Mucosa of rectum (tissue), 2 donors: ENCODE results near the gene ASB16.
A peak's percentile ranks its signal among the peaks of the same experiment; 100 is the strongest.

Source experiments
- H3K27ac ChIP-seq, 2 donors: one replicate each; pipeline ENCODE4 v1.7.0; 2013; ENCODE audit warnings: inconsistent platforms in 2 of 2, low read depth in 2 of 2, low read length in 2 of 2
- H3K27me3 ChIP-seq, 2 donors: one replicate each; pipeline ENCODE4 v1.7.0; 2013; ENCODE audit warnings: low read length in 2 of 2; ENCODE audit not compliant: control insufficient read depth in 2 of 2, insufficient read depth in 2 of 2
- H3K36me3 ChIP-seq, 2 donors: one replicate each; pipeline ENCODE4 v1.7.0; 2013; ENCODE audit warnings: low read length in 2 of 2; ENCODE audit not compliant: control insufficient read depth in 2 of 2, insufficient read depth in 2 of 2
- H3K4me1 ChIP-seq, 2 donors: one replicate each; pipeline ENCODE4 v1.7.0; 2013; ENCODE audit warnings: low read length in 2 of 2, mild to moderate bottlenecking in 1 of 2; ENCODE audit not compliant: control insufficient read depth in 2 of 2, insufficient read depth in 2 of 2
- H3K4me3 ChIP-seq, 2 donors: one replicate each; pipeline ENCODE4 v1.7.0; 2013; ENCODE audit warnings: low read length in 2 of 2
- H3K9ac ChIP-seq, 2 donors: one replicate each; pipeline ENCODE4 v1.7.0; 2013; ENCODE audit warnings: low read length in 2 of 2, low read depth in 1 of 2, mild to moderate bottlenecking in 1 of 2
- H3K9me3 ChIP-seq, 2 donors: one replicate each; pipeline ENCODE4 v1.7.0; 2013; ENCODE audit warnings: low read length in 2 of 2; ENCODE audit not compliant: control insufficient read depth in 2 of 2
- donor health status: healthy.
- donor health status: Normal muscosa, but diverticular disease.

ASB16 gene

GRCh38 chr17:44176257-44176656, 5.8 kb downstream of the ASB16 start:
- Histone ChIP-seq H3K9ac (no peak overlapping the region), H3K4me3 (no peak overlapping the region), H3K27me3 (no peaks in the 10 kb centered on the region), H3K9me3 (no peaks in the 10 kb centered on the region), H3K36me3 (peaks cover 3 to 7% of the 10 kb centered on the region in 2 donors), H3K27ac (no peak overlapping the region), H3K4me1 (no peaks in the 10 kb centered on the region)

DNA sequence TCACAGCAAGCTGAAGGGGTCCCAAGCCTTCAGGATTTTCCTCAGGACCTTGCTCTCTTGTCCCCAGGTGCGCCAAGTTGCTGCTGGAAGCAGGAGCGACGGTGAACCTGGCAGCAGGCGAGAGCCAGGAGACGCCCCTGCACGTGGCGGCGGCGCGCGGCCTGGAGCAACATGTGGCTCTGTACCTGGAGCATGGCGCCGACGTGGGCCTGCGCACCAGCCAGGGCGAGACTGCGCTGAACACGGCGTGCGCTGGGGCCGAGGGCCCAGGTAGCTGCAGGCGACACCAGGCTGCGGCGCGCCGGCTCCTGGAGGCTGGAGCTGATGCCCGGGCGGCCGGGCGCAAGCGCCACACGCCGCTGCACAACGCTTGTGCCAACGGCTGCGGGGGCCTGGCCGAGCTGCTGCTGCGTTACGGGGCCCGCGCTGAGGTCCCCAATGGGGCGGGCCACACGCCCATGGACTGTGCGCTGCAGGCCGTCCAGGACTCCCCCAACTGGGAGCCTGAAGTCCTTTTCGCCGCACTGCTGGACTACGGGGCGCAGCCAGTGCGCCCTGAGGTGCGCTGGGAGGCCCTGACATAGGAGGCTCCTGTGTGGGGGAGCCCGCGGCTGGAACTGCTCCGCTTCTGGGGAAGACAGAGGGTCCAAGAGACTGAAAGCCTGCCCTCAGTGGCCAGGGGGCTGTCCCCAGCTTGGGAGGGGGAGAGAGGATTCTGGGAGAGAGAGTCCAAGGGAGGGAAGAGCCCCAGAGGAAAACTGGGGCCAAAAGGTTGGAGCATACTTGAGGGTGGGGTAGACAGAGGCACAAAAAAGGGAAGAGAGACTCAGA, 6.4 kb downstream of the ASB16 start:
- no peak overlapping the region for H3K27ac ChIP-seq
- H3K4me3 ChIP-seq = no peak overlapping the region
- no peaks in the 10 kb centered on the region for H3K4me1 ChIP-seq
- no peak overlapping the region for H3K9ac ChIP-seq
- H3K9me3 ChIP-seq = no peaks in the 10 kb centered on the region
- H3K36me3 ChIP-seq = peaks cover 3 to 12% of the 10 kb centered on the region in 2 donors
- no peaks in the 10 kb centered on the region for H3K27me3 ChIP-seq

DNA sequence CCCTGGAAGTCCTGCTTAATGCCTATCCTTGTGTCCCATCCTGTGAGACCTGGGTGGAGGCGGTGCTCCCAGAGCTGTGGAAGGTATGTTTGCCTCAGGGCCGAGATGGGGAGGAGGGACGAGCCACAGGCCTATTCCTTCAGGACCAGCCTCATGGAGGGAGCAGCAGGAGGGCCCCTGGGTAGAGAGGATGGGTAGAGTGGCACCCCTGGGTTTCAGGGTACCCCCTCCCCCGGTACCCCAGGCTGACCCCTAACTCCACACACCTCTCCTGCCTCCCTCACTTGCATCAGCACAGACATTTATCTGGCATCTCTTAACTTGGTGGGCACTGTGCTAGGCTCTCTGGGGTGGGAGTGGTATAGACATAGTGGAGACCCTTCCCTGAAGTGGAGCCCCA, 7.1 kb downstream of the ASB16 start:
- Histone ChIP-seq H3K27me3 (no peaks in the 10 kb centered on the region), H3K27ac (no peak overlapping the region), H3K9me3 (no peaks in the 10 kb centered on the region), H3K36me3 (peaks cover 8 to 18% of the 10 kb centered on the region in 2 donors), H3K4me1 (no peaks in the 10 kb centered on the region), H3K9ac (no peak overlapping the region), H3K4me3 (no peak overlapping the region)

DNA sequence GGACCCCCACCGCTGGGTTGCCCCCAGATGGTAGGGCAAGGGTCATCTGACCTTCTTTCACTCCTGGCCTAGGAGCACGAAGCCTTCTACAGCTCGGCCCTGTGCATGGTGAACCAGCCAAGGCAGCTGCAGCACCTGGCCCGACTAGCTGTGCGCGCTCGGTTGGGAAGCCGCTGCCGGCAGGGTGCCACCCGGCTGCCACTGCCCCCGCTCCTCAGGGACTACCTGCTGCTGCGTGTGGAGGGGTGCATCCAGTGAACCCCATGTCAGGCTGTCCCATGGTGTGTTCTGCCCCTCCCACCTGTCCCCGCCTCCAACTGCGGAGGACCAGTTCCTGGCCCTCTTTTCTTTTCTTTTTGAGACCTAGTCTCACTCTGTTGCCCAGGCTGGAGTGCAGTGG, 7.6 kb downstream of the ASB16 start:
- peaks cover 8 to 18% of the 10 kb centered on the region in 2 donors for H3K36me3 ChIP-seq

GRCh38 chr17:44183024-44183423, 12.5 kb downstream of the ASB16 start:
- Histone ChIP-seq H3K4me3 (no peak overlapping the region), H3K4me1 (peaks cover 10 to 17% of the 10 kb centered on the region in 2 donors), H3K9me3 (no peaks in the 10 kb centered on the region), H3K27me3 (no peaks in the 10 kb centered on the region), H3K27ac (no peak overlapping the region), H3K36me3 (peaks cover 8 to 18% of the 10 kb centered on the region in 2 donors), H3K9ac (no peak overlapping the region)

More for the DNA sequence above, 7.6 kb downstream of the ASB16 start:
- H3K9ac ChIP-seq = no peak overlapping the region
- no peak overlapping the region for H3K27ac ChIP-seq
- H3K27me3 ChIP-seq = no peaks in the 10 kb centered on the region
- no peaks in the 10 kb centered on the region for H3K4me1 ChIP-seq
- no peaks in the 10 kb centered on the region for H3K9me3 ChIP-seq
- H3K4me3 ChIP-seq = no peak overlapping the region

GRCh38 chr17:44184212-44184810, 13.8 kb downstream of the ASB16 start:
- Histone ChIP-seq H3K9ac (no peak overlapping the region), H3K9me3 (no peaks in the 10 kb centered on the region), H3K27me3 (no peaks in the 10 kb centered on the region), H3K4me3 (no peak overlapping the region), H3K4me1 (peaks cover 12 to 22% of the 10 kb centered on the region in 2 donors), H3K36me3 (peaks cover 9 to 21% of the 10 kb centered on the region in 2 donors), H3K27ac (no peak overlapping the region)

GRCh38 chr17:44186307-44187130, 16.0 kb downstream of the ASB16 start, which contains the start of gene TMUB2:
Gene TMUB2, plus strand, starts transcription at chr17:44186972. Its CDS starts 737 bp downstream, at chr17:44187709.
- H3K4me1 ChIP-seq = peaks cover 12 to 22% of the 10 kb centered on the region in 2 donors
- H3K4me3 ChIP-seq = peak within 1 kb of the TSS; percentile 96 to 99
- H3K36me3 ChIP-seq = peaks cover 24 to 34% of the 10 kb centered on the region in 2 donors
- no peaks in the 10 kb centered on the region for H3K9me3 ChIP-seq
- H3K27ac ChIP-seq = peak within 1 kb of the TSS; percentile 96 to 98
- H3K27me3 ChIP-seq = no peaks in the 10 kb centered on the region
- H3K9ac ChIP-seq = peak within 1 kb of the TSS; percentile 99 to 100

- H3K9me3 ChIP-seq = no peaks in the 10 kb centered on the region
These were observed 16.8 kb downstream of the ASB16 start for GRCh38 chr17:44187131-44187899.

GRCh38 chr17:44188576-44189403, 18.3 kb downstream of the ASB16 start:
- no peaks in the 10 kb centered on the region for H3K27me3 ChIP-seq
- H3K36me3 ChIP-seq = peaks cover 19 to 33% of the 10 kb centered on the region in 2 donors
- H3K27ac ChIP-seq = no peak overlapping the region
- no peak overlapping the region for H3K4me3 ChIP-seq
- H3K9ac ChIP-seq = no peak overlapping the region
- H3K9me3 ChIP-seq = no peaks in the 10 kb centered on the region
- peaks cover 20 to 33% of the 10 kb centered on the region in 2 donors for H3K4me1 ChIP-seq

More at GRCh38 chr17:44187131-44187899, 16.8 kb downstream of the ASB16 start:
- Histone ChIP-seq H3K9ac (peak overlapping the region; percentile 99 to 100), H3K4me1 (peaks cover 14 to 25% of the 10 kb centered on the region in 2 donors), H3K27ac (peak overlapping the region; percentile 96 to 98), H3K4me3 (peak overlapping the region; percentile 96 to 99), H3K36me3 (peaks cover 22 to 27% of the 10 kb centered on the region in 2 donors), H3K27me3 (no peaks in the 10 kb centered on the region)
